Stimulated activated effector memory CD8-positive, alpha-beta T cell treated with anti-CD3 and anti-CD28 coated beads, Interleukin-12 subunit alpha, Interleukin-12 subunit beta, amount 100 ng/mL, for 72 hours (primary cell): Measurements from ENCODE around the gene CDK18.

ENCODE experiments used
- ATAC-seq: fragments of 150-1000 bp; cut with Tn5 transposase; 2 replicates; pipeline ENCODE4 v1.10.0; 2021
- DNase-seq, 2 donors: peaks; one replicate each; pipeline ENCODE4 v3.0.0; 2021 to 2022; ENCODE audit warnings: low spot score in 2 of 2
- H3K27ac Mint-ChIP-seq: one replicate; pipeline ENCODE4 v1.8.0; 2022; ENCODE audit warnings: mild to moderate bottlenecking, mixed read lengths
- H3K36me3 Mint-ChIP-seq: one replicate; pipeline ENCODE4 v1.8.0; 2022; ENCODE audit warnings: mild to moderate bottlenecking, mixed read lengths
- H3K4me1 Mint-ChIP-seq: one replicate; pipeline ENCODE4 v1.8.0; 2022; ENCODE audit warnings: mixed read lengths
- H3K4me3 Mint-ChIP-seq: one replicate; pipeline ENCODE4 v1.8.0; 2022; ENCODE audit warnings: mild to moderate bottlenecking, mixed read lengths
- H3K9me3 Mint-ChIP-seq: one replicate; pipeline ENCODE4 v1.8.0; 2022; ENCODE audit warnings: mixed read lengths

Gene CDK18

DNA sequence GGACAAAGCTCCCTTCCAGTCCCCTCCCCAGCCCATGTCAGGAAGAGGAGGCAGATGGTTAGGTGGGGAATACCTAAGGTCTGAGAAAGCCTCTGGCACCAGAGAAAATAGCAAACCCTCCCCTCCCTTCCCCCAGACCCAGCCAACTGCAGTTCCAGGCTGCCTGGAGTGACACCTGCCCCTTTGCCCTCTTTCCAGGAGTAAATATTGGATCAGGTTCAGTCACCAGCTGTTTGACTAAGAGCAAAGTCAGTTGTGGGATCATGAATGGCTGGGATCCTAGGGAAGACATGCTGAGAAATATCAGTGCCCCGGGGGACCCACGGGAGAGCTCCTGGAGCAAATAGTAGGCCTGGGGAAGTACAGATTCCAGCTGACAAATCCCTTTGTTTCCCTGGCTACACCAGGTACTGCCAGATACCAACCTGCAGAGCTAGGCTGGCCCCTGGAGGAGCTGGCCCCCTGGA lies 12.2 kb upstream of the CDK18 start:
- Mint-ChIP-seq H3K9me3 (no peaks in the 10 kb centered on the region), H3K4me3 (no peak overlapping the region), H3K36me3 (no peaks in the 10 kb centered on the region), H3K4me1 (peaks cover 17% of the 10 kb centered on the region), H3K27ac (no peak overlapping the region)
- no peak for DNase-seq
- ATAC-seq: no peak

DNA sequence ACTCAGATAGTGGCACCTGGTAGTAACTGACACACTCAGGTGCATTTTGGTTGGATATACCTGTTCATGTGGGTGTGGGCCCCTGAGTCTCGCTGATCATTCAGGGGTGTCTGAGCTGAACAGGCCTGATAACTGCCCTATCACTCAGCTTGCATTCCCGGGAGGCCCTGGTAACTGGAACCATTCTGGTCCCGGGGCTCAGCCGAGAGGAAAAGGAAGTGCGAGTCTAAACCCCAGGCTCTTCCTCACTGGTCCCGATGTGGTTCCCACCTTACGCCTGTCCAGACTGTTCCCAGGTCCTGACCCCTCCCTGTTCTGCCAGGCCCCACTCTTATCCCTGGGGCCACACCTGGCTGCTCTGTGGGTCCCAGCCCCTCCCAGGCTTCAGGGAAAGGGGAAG lies 11.7 kb upstream of the CDK18 start:
- no peaks in the 10 kb centered on the region for H3K9me3 Mint-ChIP-seq
- no peak for ATAC-seq
- no peak for DNase-seq
- H3K27ac Mint-ChIP-seq: no peak overlapping the region
- H3K36me3 Mint-ChIP-seq: no peaks in the 10 kb centered on the region
- peaks cover 16% of the 10 kb centered on the region for H3K4me1 Mint-ChIP-seq
- no peak overlapping the region for H3K4me3 Mint-ChIP-seq

DNA sequence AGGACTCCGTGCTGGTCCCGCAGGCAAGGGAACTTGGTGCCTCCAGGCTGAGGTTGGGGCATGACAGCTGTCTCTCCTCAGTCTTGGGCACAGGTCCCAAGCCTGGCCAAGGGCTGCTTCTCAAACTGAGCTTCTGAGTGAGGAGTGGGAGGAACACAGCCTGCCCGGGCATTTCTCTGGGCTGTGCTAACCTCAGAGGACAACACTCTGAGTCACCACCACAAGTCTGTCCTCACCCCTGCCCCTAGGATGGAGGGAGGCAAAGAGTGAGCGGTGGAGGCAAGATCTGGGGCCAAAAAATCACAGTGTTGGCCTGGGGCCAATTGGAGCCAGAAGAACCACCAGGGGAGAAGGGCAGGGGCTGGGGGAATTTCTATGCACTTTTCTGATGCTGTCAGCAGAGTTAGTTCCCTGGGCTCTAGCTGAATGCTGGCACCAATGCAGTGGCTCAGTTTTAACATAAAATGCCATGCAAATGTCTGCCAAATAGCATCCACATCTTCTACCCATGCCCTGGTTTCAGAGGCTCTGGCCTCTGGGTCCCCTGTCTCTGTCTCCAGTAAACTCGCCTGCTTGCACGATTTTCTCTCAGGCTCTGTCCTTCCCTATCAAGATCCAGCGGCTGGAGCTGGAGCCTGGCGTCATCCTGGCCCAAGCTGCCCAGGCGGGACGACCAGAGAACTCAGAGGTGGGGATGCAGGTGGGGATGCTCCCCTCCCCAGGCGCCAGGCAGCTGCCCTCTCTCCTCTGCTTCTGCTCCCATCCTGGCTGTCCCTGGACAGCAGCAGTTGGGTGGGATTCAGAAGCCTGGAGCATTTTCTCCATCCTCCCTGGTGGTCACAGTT lies 11.0 kb upstream of the CDK18 start:
- no peak for DNase-seq
- Mint-ChIP-seq H3K4me1 (peaks cover 10% of the 10 kb centered on the region), H3K4me3 (no peak overlapping the region), H3K27ac (no peak overlapping the region), H3K36me3 (no peaks in the 10 kb centered on the region), H3K9me3 (no peaks in the 10 kb centered on the region)
- ATAC-seq: peak; percentile 87

DNA sequence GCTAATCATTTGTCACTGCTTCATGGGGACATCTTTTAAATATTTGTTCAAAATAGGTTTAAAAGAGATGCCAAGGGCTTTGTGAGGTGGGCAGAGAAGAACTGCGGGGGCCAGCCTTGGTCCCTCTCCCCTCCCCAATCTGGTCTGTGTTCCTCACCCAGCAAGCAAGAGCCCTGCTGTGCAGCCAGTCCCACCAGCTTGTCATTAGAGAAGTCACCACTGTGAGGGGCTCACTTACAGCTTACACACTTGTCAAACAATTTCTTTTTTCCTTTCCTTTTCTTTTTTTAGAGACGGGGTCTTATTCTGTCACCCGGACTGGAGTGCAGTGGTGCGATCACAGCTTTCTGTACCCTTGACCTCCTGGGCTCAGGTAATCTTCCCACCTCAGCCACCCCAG lies 10.4 kb upstream of the CDK18 start:
- H3K4me3 Mint-ChIP-seq: no peak overlapping the region
- DNase-seq (no peak), ATAC-seq (no peak)
- peaks cover 10% of the 10 kb centered on the region for H3K4me1 Mint-ChIP-seq
- no peak overlapping the region for H3K27ac Mint-ChIP-seq
- H3K36me3 Mint-ChIP-seq: no peaks in the 10 kb centered on the region
- no peaks in the 10 kb centered on the region for H3K9me3 Mint-ChIP-seq

DNA sequence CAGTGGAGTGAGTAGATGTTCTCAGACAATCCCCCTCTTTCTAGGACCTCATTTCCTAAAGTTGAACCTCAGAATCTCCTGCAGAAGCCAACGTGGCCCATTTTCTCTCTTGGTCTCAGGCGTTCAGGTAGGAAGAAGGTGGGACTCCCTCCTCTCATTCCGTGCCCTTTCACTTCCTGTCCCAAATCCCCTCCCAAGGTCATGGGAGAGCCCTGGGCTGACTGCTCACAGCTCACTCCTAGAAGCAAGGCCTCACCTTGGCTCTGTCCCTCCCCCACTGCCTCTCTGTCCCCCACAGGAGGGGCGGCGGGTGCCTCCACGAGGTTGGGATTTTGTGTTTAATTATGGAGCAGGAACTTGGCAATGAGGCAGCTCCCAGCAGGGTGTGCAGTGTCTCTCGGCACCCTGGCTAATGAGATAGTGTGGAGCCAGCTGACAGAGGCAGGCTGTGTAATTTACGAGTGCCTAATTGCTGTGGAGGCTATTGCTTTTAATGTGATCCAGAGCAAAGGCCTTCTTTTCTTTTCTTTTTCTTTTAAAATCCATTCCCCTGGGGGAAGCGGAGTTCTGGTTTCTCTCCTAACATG lies 9.1 kb upstream of the CDK18 start:
- Mint-ChIP-seq H3K9me3 (no peaks in the 10 kb centered on the region), H3K27ac (peak overlapping the region; percentile 12), H3K4me3 (no peak overlapping the region), H3K4me1 (peaks cover 10% of the 10 kb centered on the region), H3K36me3 (no peaks in the 10 kb centered on the region)
- DNase-seq (no peak), ATAC-seq (no peak)

DNA sequence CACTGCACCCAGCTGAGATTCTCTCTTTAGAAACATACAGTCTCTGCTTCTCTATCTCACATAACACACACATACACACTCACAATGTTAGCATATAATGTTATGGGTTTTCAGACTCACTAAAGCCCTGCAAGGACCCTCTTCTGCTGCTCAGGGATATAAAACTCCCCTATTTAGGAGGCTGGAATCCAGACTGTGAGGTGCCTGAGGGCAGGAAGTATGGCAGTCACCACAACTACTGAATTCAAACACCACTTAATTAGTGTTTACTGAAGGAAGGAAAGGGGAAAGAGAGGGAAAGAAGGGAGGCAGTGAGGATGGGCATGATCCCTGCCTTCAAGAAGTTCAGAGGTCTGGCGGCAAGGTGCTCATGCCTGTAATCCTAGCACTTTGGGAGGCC lies 7.8 kb upstream of the CDK18 start:
- no peak for DNase-seq
- no peak overlapping the region for H3K27ac Mint-ChIP-seq
- no peak for ATAC-seq

DNA sequence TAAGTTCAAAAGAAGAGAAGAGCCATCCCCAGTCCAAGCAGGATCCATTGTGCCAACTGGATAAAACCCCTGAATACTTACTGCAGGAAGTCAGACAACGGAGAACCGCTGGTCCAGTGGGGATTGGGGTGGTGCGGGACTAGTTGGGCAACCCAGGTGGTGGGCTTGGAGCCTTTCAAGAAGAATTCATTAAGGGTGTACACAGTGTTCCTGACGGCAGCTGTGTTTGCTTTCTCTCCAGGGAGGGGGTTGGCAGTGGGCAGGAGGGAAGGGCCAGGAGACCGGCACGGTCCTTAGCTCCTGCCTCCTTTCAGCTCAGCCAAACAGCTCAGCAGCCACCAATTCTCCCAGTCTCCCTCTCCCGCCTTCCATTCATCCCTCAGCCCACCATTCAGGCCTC lies 7.1 kb upstream of the CDK18 start:
- no peaks in the 10 kb centered on the region for H3K36me3 Mint-ChIP-seq
- peaks cover 10% of the 10 kb centered on the region for H3K4me1 Mint-ChIP-seq
- ATAC-seq (no peak), DNase-seq (no peak)
- H3K9me3 Mint-ChIP-seq: no peaks in the 10 kb centered on the region
- H3K4me3 Mint-ChIP-seq: no peak overlapping the region
- H3K27ac Mint-ChIP-seq: no peak overlapping the region

More for the DNA sequence above, 7.8 kb upstream of the CDK18 start:
- Mint-ChIP-seq H3K9me3 (no peaks in the 10 kb centered on the region), H3K36me3 (no peaks in the 10 kb centered on the region), H3K4me1 (peaks cover 10% of the 10 kb centered on the region), H3K4me3 (no peak overlapping the region)

DNA sequence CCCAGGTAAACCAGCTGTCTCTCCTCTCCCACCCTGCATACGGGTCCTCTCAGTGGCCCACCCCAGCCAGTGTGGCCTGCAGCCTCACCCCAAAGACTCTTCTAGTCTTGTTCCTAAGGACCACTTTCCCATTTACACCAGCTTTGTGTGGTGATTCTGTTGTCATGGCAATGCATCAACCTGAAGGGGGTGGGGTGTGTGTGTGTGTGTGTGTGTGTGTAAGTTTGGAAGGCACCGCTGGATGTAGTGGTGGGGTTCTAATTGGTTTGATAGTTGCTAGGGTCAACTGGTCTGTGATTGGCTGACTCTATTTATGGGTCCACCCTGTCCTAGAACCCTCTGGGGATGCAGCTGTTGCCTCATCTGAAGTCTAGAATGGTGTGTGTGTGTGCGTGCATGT lies 4.7 kb upstream of the CDK18 start:
- Mint-ChIP-seq H3K4me1 (peaks cover 8% of the 10 kb centered on the region), H3K9me3 (no peaks in the 10 kb centered on the region), H3K36me3 (no peaks in the 10 kb centered on the region), H3K27ac (no peak overlapping the region), H3K4me3 (no peak overlapping the region)
- DNase-seq (no peak), ATAC-seq (no peak)

DNA sequence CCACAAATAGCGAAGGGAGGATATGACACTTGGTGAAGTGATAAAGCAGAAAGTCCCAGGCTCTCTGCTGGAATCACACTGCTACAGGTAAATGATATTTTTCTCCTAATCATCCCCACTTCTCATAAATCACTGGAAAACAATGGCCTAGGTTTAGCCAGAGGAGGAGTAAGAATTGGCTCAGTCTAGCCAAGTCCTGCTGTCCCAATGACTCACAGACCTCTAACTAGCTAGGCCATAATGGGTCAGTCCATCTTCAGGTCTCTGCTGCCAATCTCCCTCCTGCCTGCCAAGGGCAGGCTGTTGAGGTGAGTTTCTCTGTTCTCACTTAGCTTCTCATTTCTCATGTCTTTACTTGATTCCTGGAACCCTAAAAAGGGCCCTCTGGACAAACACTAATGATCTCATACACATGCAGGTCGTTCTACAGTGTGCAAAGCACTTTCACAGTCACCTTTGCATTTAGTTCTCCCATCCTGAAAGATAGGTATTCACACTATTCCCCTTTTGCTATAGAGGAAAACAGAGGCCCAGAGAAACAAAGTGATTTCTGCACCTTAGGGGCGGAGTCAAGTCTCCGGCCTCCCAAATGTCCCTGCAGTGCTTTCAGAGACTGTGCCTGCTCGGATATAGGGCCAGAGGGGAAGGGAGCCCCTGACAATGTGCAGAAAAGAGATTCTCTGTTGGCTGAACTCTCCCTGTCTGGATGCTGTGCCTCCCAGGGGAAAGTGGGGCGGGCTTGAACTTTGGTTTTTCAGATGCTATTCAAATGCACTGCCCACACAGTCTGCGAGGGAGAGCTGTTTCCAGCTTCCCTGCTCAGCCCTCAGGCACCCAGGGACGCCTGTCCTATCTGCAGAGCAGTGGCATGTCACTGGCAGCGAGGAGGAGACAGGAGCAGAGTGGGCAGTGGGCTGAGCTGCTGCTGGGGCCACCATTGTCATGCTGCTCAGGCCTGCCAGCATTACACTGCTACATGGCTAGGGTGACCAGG lies 3.9 kb upstream of the CDK18 start:
- H3K4me3 Mint-ChIP-seq: no peak overlapping the region
- H3K4me1 Mint-ChIP-seq: peaks cover 14% of the 10 kb centered on the region
- no peaks in the 10 kb centered on the region for H3K9me3 Mint-ChIP-seq
- no peaks in the 10 kb centered on the region for H3K36me3 Mint-ChIP-seq
- ATAC-seq (no peak), DNase-seq (no peak)
- H3K27ac Mint-ChIP-seq: no peak overlapping the region

DNA sequence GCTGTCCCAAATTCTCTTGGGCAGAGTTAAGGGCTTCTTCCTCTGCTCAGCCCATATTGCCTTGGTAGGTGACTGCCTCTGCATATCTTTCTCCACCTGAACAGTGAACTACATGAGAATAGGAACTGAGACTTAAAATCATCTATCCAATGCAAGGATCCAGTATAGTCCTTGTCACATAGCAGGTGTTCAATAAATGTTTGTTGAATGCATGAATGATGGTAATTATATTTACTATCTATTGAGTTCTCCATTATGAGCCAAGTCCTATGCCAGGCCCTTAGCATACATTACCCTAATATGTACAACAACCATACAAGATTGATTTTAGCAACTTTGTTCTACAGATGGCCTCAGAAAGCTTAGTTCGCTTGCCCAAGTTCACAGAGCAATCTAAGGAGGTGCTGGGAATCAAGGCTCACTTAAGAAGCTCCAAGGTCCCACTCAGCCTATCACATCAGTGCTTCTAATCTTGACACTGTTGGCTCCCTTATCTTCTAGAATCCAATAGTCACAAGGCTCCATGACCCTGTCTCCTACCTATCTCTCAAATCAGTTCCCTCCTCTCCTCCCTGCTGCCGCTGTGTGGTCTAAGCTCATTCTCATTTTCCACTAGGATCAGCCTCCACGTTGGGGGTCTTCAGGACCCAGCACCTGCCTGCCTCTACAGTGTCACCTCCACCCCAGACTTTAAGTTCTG lies 2.2 kb upstream of the CDK18 start:
- peaks cover 14% of the 10 kb centered on the region for H3K4me1 Mint-ChIP-seq
- ATAC-seq (no peak), DNase-seq (no peak)
- H3K4me3 Mint-ChIP-seq: no peak overlapping the region
- no peaks in the 10 kb centered on the region for H3K9me3 Mint-ChIP-seq
- H3K36me3 Mint-ChIP-seq: no peaks in the 10 kb centered on the region
- H3K27ac Mint-ChIP-seq: no peak overlapping the region

DNA sequence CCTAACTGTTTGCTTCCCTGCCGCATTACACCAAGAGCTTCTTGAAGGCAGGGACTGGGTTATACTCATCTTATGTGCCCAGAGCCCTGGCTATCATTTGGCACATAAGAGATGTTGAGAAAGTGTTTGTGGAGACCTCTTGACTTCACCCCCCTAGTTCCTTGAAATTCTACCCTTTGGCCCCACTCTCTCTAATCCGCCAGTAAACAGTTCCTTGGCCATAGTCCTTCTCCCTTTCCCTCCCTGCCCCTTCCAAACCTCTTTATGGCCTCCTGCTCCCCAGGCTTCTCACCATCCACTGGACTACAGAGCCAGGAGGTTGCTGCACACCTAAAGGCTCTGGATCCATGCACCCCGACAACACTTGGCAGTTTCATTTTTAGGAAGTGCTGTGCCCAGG lies 1.5 kb upstream of the CDK18 start:
- Mint-ChIP-seq H3K36me3 (no peaks in the 10 kb centered on the region), H3K9me3 (no peaks in the 10 kb centered on the region), H3K4me1 (peaks cover 14% of the 10 kb centered on the region), H3K27ac (no peak overlapping the region), H3K4me3 (no peak overlapping the region)
- ATAC-seq: no peak
- DNase-seq: no peak

DNA sequence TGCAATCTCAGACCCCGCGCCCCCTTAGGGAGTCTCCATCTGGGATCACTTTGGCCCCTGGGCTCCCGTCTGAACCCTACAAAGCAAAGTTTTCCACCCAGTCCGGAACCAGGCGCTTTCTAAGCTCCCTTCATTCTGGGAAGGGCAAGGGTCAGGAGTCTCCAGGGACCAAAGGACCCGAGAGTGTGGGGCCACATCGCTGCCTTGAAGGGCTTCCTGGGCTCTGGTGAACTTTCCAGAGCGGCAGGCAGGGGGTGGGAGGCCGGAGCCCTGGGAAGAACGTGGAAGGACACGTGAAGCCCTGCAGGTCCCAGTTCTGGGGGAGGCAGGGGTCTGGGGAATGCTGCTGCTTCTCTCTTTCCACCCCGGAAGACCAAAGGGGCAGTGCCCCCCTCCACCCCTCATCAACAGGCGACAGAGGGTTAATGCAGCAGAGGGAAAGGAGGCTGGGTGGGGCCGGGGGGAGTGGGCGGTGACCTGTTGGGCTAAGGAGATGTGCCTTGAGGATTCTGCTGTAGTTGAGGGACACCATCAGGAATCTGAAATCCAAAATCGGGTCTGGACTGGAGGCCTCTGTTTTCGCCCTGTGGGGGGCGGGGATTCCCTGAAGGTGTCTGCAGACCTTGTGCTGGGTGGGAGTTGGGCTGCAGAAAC lies 734 bp downstream of the CDK18 start:
- no peak for ATAC-seq
- Mint-ChIP-seq H3K27ac (peak overlapping the region; percentile 74), H3K9me3 (no peaks in the 10 kb centered on the region), H3K4me3 (peak overlapping the region; percentile 72), H3K36me3 (no peaks in the 10 kb centered on the region), H3K4me1 (peaks cover 18% of the 10 kb centered on the region)
- no peak for DNase-seq

DNA sequence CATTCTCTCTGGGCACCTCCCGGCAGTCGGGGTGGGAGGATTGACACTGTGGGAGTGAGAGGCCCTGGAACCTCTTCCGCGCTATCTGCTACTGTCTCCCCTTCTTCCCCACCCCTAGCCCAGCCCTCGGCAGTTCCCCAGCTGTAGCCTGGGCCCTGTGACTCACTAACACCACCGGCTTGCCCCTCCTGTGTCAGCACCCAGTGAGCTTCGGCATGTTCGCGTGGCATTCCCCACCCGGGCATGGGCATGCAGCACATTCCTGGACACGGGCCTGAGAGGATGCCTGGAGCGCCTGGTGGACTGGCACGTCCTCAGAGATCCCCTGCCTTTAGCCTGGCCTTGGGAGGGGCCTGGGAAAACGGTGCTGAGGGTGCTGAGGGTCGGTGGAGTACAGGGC lies 1.3 kb downstream of the CDK18 start:
- Mint-ChIP-seq H3K36me3 (no peaks in the 10 kb centered on the region), H3K9me3 (no peaks in the 10 kb centered on the region), H3K4me3 (peak overlapping the region; percentile 72), H3K4me1 (peaks cover 21% of the 10 kb centered on the region), H3K27ac (no peak overlapping the region)
- DNase-seq (no peak), ATAC-seq (no peak)

DNA sequence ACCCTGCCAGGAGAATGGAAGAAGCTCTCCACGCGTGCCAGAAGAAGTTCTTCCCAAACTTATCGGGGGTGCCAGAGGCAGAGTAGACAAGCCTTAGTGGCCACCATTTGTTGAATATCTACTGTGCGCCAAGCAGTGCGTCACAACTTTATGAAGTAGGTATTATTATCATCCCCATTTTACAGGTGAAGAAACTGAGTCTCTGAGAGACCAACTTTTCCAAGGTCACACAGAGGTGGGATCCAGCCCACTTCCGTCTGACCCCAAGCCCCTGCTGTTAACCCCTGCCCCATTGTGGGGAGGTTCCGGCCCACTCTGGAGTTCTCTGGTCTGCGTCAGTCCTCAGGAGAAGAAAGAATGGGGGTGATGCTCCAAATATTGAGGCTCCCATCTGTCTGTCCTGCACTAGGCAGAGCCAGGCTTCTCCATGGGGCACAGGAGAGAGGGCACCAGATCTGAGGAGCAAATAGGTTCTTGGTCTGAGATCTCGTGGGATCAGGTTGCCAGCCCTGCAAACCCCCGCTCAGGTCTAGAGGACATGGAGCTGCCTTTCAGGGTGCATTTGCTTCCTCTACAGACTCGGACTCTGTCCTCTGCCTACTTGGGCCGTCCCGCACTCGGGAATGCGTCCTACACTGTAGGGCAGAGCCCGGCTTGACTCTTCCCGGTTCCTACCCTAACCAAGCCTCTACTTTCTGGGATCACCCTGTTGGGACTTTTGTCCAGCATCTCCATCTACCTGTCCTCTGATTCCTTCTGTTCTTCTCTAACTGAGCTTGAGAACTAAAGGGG lies 2.1 kb downstream of the CDK18 start:
- DNase-seq: no peak
- Mint-ChIP-seq H3K4me1 (peaks cover 21% of the 10 kb centered on the region), H3K9me3 (no peaks in the 10 kb centered on the region), H3K4me3 (peak overlapping the region; percentile 72), H3K27ac (no peak overlapping the region), H3K36me3 (no peaks in the 10 kb centered on the region)
- no peak for ATAC-seq
